SKM-1 treated with dmso at 0.1 percent for 144 hours (cell line): ENCODE results near the gene MCM5.

Experiments used
- DNase-seq: peaks from one replicate; lab custom pipeline; 2025; ENCODE audit not compliant: unreplicated experiment; lab: John Stamatoyannopoulos, UW

MCM5 gene

GRCh38 chr22:35401863-35402262 is 1.9 kb downstream of the MCM5 start:
- no peak for DNase-seq

- DNase-seq = no peak
These were observed 3.4 kb downstream of the MCM5 start for GRCh38 chr22:35403356-35403755.

- DNase-seq = no peak
These were observed 4.2 kb downstream of the MCM5 start for GRCh38 chr22:35404176-35404575.

- no peak for DNase-seq
These were observed 6.5 kb downstream of the MCM5 start for GRCh38 chr22:35406443-35406842.

- DNase-seq = no peak
These were observed 7.4 kb downstream of the MCM5 start for GRCh38 chr22:35407362-35407761.

GRCh38 chr22:35409783-35410662 is 10.1 kb downstream of the MCM5 start:
- DNase-seq = peak; percentile 93

- DNase-seq = no peak
These were observed 10.7 kb downstream of the MCM5 start for GRCh38 chr22:35410663-35411034.

- DNase-seq = no peak
These were observed 11.2 kb downstream of the MCM5 start for GRCh38 chr22:35411102-35411501.

GRCh38 chr22:35413624-35414023 is 13.7 kb downstream of the MCM5 start:
- DNase-seq = no peak

- DNase-seq = no peak
These were observed 17.7 kb downstream of the MCM5 start for GRCh38 chr22:35417606-35418005.

- DNase-seq = no peak
These were observed 18.1 kb downstream of the MCM5 start for GRCh38 chr22:35418088-35418487.

- no peak for DNase-seq
These were observed 18.8 kb downstream of the MCM5 start for GRCh38 chr22:35418731-35419130.

- no peak for DNase-seq
These were observed 19.8 kb downstream of the MCM5 start for GRCh38 chr22:35419756-35420155.

GRCh38 chr22:35421121-35421520 is 21.2 kb downstream of the MCM5 start:
- no peak for DNase-seq

GRCh38 chr22:35422145-35422544 is 22.2 kb downstream of the MCM5 start:
- DNase-seq = no peak

GRCh38 chr22:35422936-35423335 is 23.0 kb downstream of the MCM5 start:
- no peak for DNase-seq

GRCh38 chr22:35424081-35424480 is 24.1 kb downstream of the MCM5 start:
- DNase-seq = no peak

- no peak for DNase-seq
These were observed 24.8 kb downstream of the MCM5 start for GRCh38 chr22:35424761-35425160.

GRCh38 chr22:35425546-35425945 is 25.6 kb downstream of the MCM5 start:
- DNase-seq = no peak

- no peak for DNase-seq
These were observed 26.2 kb downstream of the MCM5 start for GRCh38 chr22:35425971-35426800.

- DNase-seq = no peak
These were observed 26.8 kb downstream of the MCM5 start for GRCh38 chr22:35426801-35427140.

- peak; percentile 55 for DNase-seq
These were observed 31.0 kb downstream of the MCM5 start for GRCh38 chr22:35430897-35431322.
